ENCODE results near the gene MMRN1. TPM values are rescaled to one million over a fixed set of nuclear protein-coding genes. Genes with fewer than 3 reads are reported as not detected.
A peak's percentile ranks its signal among the peaks of the same experiment; 100 is the strongest.

Gene MMRN1
- total RNA-seq: not detected in 2 replicates
- polyA plus RNA-seq (2012): 0.04 TPM

- no peak for DNase-seq (ENCODE audit: low read depth)
These were observed at the start of gene MMRN1 for GRCh38 chr4:89894649-89895550. TSS of gene MMRN1 (plus strand) at chr4:89894854. CDS start at chr4:89894972, 118 bp downstream.

- no peak for DNase-seq (ENCODE audit: low read depth)
These were observed 46.9 kb upstream of the MMRN1 start for GRCh38 chr4:89847571-89848325.

DNA sequence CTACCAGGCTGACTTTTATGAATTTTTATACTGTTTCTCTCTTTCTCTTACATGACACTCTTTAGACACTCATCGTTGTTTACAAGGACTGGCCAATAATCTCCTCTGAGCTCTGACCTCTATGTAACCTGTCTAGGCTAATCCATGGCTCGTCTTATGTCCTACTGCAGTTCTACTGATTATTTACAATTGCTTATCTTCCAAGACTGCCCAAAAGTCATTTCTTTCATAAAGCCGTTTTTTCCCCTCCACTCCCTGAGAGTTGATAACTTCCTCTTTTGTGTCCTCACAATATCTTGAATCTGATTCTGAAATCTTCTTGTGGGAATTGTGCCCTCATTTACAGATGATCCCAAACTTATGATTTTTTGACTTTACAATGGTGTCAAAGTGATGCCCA lies 39.4 kb upstream of the MMRN1 start:
- no peak for DNase-seq (ENCODE audit: low read depth)

GRCh38 chr4:89860971-89861370 lies 33.7 kb upstream of the MMRN1 start:
- no peak for DNase-seq (ENCODE audit: low read depth)

- DNase-seq (ENCODE audit: low read depth): no peak
These were observed 31.1 kb upstream of the MMRN1 start for GRCh38 chr4:89863533-89863932.

DNA sequence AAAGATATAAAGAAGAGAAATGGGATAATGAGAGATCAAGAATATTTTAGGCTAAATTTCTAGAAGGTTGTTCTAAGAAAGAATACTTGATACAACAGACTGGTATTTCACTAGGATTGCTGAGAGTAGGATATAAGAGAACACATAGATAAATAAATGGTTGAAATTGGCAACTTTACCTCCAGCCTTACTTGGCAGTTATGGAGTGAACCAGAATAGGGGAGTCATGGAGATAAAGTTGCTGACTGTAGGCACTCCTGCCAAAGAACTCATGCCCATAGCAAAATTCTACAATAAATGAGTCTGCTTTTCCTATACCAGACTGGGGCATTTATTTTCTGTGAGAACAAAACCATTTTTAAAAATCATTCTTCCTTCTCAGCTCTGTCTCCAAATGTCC lies 26.4 kb upstream of the MMRN1 start:
- DNase-seq (ENCODE audit: low read depth): no peak

GRCh38 chr4:89868999-89869589 lies 25.6 kb upstream of the MMRN1 start:
- peak; percentile 12 for DNase-seq (ENCODE audit: low read depth)

DNA sequence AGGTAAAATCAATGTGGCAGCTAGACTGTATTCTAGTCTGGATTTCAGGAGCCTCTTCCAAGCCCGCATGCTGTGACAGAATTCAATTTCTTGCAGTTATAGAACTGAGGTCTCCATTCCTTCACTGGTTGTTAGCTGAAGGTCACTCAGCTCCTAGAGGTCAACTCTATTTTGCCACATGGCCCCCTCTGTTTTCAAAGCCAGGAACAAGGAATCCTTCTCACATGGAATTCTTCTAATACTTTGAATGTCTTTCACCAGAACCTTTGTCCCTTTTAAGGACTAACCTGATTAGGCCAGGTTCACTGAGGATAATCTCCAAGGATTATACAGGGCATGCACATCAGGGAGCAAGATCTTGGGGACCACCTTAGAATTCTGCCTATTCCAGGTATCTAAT lies 23.4 kb upstream of the MMRN1 start:
- DNase-seq (ENCODE audit: low read depth): no peak

DNA sequence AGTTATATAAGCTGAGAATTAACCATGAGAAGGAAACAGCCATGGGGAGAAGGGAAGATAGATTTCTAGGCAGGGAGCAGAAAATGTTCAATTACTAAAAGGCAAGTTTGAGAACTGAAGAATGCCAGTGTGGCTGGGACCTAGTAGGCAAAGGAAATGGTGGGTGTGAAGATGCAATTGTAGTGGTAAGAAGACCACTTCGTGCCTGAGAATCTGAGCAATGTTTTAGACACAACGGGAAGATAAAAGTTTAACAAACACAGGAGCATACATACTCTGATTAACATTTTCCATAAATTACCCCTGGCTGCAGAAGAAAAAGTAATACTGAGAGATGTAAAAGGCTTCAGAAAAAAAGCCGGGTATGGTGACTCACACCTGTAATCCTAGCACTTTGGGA lies 18.1 kb upstream of the MMRN1 start:
- DNase-seq (ENCODE audit: low read depth): no peak

DNA sequence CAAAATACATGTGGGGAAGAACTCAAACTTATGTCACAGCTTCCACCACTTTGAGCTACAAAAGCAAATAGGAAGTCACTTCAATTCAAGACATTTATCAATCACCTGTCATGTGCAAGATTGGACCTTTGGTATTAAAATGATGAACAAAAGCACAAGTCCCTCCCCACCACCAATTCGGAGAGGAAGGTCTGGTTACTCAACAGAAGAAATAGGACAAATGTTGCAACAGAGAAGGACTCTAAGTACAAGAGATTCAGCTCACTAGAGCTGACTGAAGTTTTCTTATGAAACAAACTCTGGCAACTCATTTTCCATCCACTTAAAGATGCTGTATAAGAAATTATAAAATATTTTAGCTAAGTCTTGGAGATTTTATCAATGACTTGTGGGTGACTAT lies 16.0 kb upstream of the MMRN1 start:
- DNase-seq (ENCODE audit: low read depth): no peak

DNA sequence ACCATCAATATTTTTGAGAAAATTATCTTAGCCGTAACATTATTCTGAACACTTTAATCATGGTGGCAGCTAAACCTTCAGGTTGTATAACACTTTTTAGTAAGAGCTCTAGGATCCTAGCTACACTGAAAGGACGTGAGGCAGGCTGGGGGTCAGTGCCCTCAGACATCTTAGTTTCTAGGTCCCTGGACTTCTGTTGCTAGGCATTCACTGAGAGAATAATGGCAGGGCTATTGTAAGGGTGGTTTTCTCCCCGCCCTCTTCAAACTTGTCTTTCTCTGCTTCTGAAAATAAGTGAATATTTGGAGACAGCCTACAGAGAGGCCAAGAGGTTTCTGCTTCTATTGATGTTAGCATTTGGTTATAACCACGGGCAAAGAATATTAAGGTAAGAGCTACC lies 15.4 kb upstream of the MMRN1 start:
- DNase-seq (ENCODE audit: low read depth): no peak

- DNase-seq (ENCODE audit: low read depth): no peak
These were observed 5.4 kb upstream of the MMRN1 start for GRCh38 chr4:89889289-89889688.

DNA sequence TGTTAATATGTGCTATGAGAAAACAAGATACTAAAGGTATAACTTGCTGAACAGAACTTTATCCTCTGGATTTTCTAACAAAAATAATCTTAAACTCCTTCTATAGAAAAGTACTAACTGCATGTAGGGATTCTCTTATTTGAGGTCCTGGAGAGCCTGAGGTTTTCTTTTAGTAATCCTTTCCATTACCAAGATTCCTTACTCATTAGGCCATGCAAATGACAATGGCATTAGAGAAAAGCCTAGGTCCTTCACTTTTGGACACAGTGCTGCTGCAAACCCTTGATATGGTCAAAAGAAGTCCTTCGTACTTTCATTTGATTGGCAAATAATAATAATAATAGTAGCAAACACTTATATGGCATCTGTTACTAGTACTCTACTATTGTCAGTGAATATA lies 3.2 kb downstream of the MMRN1 start:
- no peak for DNase-seq (ENCODE audit: low read depth)

- no peak for DNase-seq (ENCODE audit: low read depth)
These were observed 3.7 kb downstream of the MMRN1 start for GRCh38 chr4:89898304-89898716.

- no peak for DNase-seq (ENCODE audit: low read depth)
These were observed 4.5 kb downstream of the MMRN1 start for GRCh38 chr4:89899152-89899551.

DNA sequence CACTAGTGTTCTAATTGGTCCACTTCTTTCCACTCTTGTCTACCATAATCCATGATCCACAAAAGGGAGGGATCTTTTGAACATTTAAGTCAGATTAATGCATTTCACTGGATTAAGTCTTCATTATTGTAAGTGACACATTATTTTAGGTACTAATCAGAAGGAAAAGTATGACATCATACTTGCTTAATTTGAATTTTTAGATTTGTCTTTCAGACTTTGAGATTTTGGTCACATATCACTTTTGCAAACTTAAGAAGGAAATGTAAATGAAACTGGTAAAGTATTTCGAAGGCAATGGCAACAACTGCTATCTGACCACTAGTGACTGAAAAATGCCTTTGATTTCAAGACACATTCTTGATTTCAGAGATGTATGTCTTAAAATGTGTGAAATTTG lies 5.2 kb downstream of the MMRN1 start:
- no peak for DNase-seq (ENCODE audit: low read depth)

DNA sequence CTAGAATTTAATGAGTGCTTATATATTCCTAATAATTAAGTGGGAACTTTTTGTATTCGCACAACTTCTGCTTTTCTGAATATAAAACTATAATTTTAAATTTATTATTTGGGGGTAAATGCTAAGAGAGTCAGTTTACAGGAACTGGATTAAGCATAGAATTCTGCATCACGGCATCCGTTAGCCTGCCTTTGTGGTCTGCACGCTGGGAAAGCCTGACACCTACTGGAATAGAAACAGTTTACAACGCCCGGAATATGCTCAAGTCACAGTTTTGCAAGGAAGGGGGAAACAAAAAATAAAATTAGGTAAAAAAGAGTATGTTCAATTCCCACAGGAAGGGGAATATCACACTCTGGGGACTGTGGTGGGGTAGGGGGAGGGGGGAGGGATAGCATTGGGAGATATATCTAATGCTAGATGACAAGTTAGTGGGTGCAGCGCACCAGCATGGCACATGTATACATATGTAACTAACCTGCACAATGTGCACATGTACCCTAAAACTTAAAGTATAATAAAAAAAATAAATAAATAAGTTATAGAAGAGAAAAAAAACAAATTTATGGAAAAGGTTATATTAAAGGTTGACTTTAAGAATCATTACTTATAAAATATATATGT lies 7.3 kb downstream of the MMRN1 start:
- DNase-seq (ENCODE audit: low read depth): peak; percentile 63

GRCh38 chr4:89904524-89904923 lies 9.9 kb downstream of the MMRN1 start:
- DNase-seq (ENCODE audit: low read depth): no peak

- no peak for DNase-seq (ENCODE audit: low read depth)
These were observed 11.7 kb downstream of the MMRN1 start for GRCh38 chr4:89906316-89906715.

DNA sequence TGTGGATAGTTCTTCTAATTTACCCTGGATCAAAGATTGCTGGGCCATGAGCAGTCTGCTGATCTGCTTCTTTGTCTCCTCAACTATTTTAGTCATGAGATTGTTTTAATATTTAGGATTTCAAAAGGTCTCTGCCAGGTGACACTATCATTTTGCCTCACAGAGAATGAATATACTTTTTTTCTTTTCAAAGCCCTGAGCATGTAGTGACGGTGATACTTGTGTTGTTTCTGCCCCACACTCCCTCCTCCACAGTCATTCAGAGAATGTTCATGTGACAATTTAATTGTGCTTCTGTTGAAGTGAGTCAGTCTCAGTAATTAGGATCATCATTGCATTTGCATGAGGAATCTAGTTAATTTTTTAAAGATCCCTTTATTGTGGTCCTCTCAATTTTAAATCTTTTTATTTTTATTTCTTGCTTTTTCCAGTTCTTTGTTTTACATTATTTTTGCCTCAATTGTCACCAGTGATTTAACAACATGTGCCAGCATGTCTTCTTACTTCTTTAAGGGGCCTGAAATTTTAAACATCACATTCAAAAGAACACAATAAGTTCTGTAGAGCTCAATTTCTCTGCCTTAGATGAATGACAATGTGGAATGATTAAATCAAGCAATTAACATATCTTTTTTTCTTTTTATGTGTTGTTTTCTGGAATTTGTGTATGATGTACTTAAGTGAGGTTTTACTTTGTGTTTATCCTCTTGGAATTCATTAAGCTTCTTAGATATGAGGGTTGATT lies 12.3 kb downstream of the MMRN1 start:
- DNase-seq (ENCODE audit: low read depth): no peak

GRCh38 chr4:89909889-89910288 lies 15.2 kb downstream of the MMRN1 start:
- no peak for DNase-seq (ENCODE audit: low read depth)

Measured in myocyte (in vitro differentiated cells).